Endothelial cell of umbilical vein (primary cell): ENCODE measurements around the gene GSE1. TPM values are rescaled to one million over a fixed set of nuclear protein-coding genes. Genes with fewer than 3 reads are reported as not detected.

Experiments used
- BruUV-seq: library from RNA; stranded (reverse); fragments of 400-500 nt; replicated peaks from 2 replicates; lab custom pipeline; 2021; lab: Mats Ljungman, UMichigan
- CTCF ChIA-PET: fragments of 300-600, 350-600 bp; sonication (Branson Sonifier 250); formaldehyde crosslinking; loops from one replicate; lab custom pipeline; 2021; ENCODE audit warnings: antibody characterized with exemption, inconsistent platforms; lab: Charles Lee
- POLR2A ChIA-PET: fragments of 300-600, 350-600 bp; sonication (Branson Sonifier 250); formaldehyde crosslinking; loops from one replicate; lab custom pipeline; 2021; ENCODE audit warnings: antibody characterized with exemption, inconsistent platforms; lab: Charles Lee
- DNase-seq: peaks from one replicate; pipeline ENCODE4 v3.0.0-alpha.2; 2011; ENCODE audit warnings: low read depth, low spot score
- FAIRE-seq: peaks from 2 replicates; lab custom pipeline; 2011; peaks lifted over from hg19 to GRCh38; lab: Jason Lieb, UNC
- H2AFZ ChIP-seq: 2 replicates; pipeline ENCODE4 v1.6.0; 2012; ENCODE audit warnings: low read depth, low read length, control low read depth, inconsistent platforms
- H3K27ac ChIP-seq: 2 replicates; pipeline ENCODE4 v1.5.1; 2011; ENCODE audit warnings: low read depth, mild to moderate bottlenecking, control low read depth, low read length, moderate library complexity; ENCODE audit not compliant: insufficient read depth
- H3K27me3 ChIP-seq, 2 experiments: 2 replicates each; pipeline versions ENCODE4 v1.6.0 to v1.6.1; 2011; ENCODE audit warnings: low read length in 2 of 2, mixed read lengths in 1 of 2; ENCODE audit not compliant: control insufficient read depth in 2 of 2, insufficient read depth in 2 of 2
- H3K36me3 ChIP-seq, 2 experiments: 2 replicates in 1 of 2; 3 replicates in 1 of 2; pipeline ENCODE4 v1.5.1; 2011; ENCODE audit warnings: low read length in 2 of 2, mild to moderate bottlenecking in 1 of 2, moderate library complexity in 1 of 2; ENCODE audit not compliant: control insufficient read depth in 2 of 2, insufficient read depth in 2 of 2; ENCODE audit errors: extremely low read depth in 1 of 2
- H3K4me1 ChIP-seq: 3 replicates; pipeline ENCODE4 v1.5.1; 2011; ENCODE audit warnings: mild to moderate bottlenecking, low read length; ENCODE audit not compliant: control insufficient read depth, insufficient read depth; ENCODE audit errors: extremely low read depth
- H3K4me2 ChIP-seq: 2 replicates; pipeline ENCODE4 v1.6.1; 2011; ENCODE audit warnings: low read length, control low read depth, mixed read lengths; ENCODE audit not compliant: insufficient read depth
- H3K4me3 ChIP-seq, 3 experiments: fragments of 200-600 bp in 1 of 3; sonication (generic), shearing (Covaris generic) in 1 of 3; replicated peaks in 1 of 3; 2 replicates each; pipeline ENCODE4 v1.5.1; 2011 to 2016; ENCODE audit warnings: control low read depth in 3 of 3, low read length in 3 of 3, mild to moderate bottlenecking in 2 of 3, inconsistent platforms in 1 of 3, low read depth in 1 of 3, moderate library complexity in 1 of 3; ENCODE audit not compliant: insufficient read depth in 1 of 3
- H3K79me2 ChIP-seq: 2 replicates; pipeline ENCODE4 v1.6.0; 2012; ENCODE audit warnings: low read length, inconsistent platforms; ENCODE audit not compliant: control insufficient read depth, insufficient read depth
- H3K9ac ChIP-seq: replicated peaks from 2 replicates; pipeline ENCODE3; 2011; ENCODE audit warnings: low read length, control low read depth; ENCODE audit not compliant: insufficient read depth; ENCODE audit errors: extremely low read depth
- H3K9me1 ChIP-seq: replicated peaks from 3 replicates; pipeline ENCODE4 v1.6.0; 2011; ENCODE audit warnings: mild to moderate bottlenecking, low read length; ENCODE audit not compliant: control insufficient read depth, insufficient read depth; ENCODE audit errors: extremely low read depth
- H3K9me3 ChIP-seq: replicated peaks from 2 replicates; pipeline ENCODE4 v1.5.1; 2012; ENCODE audit warnings: low read length, inconsistent platforms; ENCODE audit not compliant: control insufficient read depth, insufficient read depth
- H4K20me1 ChIP-seq: replicated peaks from 2 replicates; pipeline ENCODE3; 2011; ENCODE audit warnings: mild to moderate bottlenecking, low read length; ENCODE audit not compliant: control insufficient read depth, insufficient read depth; ENCODE audit errors: extremely low read depth
- CTCF ChIP-seq, 2 donors: IDR thresholded peaks; 1 replicate in 1 of 2; 2 replicates in 1 of 2; pipeline ENCODE4 v1.5.1; 2011; ENCODE audit warnings: low read length in 2 of 2, mild to moderate bottlenecking in 2 of 2, moderate library complexity in 2 of 2, control low read depth in 1 of 2, inconsistent platforms in 1 of 2, low read depth in 1 of 2; ENCODE audit not compliant: insufficient read depth in 1 of 2; ENCODE audit errors: extremely low read depth in 1 of 2
- EZH2 ChIP-seq: IDR thresholded peaks from 2 replicates; pipeline ENCODE4 v1.6.1; 2012; ENCODE audit warnings: borderline replicate concordance, low read depth, mild to moderate bottlenecking, moderate library complexity, low read length, inconsistent platforms; ENCODE audit not compliant: severe bottlenecking
- FOS ChIP-seq: IDR thresholded peaks from 2 replicates; pipeline ENCODE4 v1.6.1; 2011; ENCODE audit warnings: mild to moderate bottlenecking, low read length, moderate library complexity, borderline replicate concordance; ENCODE audit not compliant: insufficient read depth
- GATA2 ChIP-seq: IDR thresholded peaks from 2 replicates; pipeline ENCODE4 v1.7.0; 2011; ENCODE audit warnings: low read depth, mild to moderate bottlenecking, moderate library complexity, mixed read lengths, low read length; ENCODE audit not compliant: insufficient read length, insufficient read depth
- JUN ChIP-seq: IDR thresholded peaks from 2 replicates; pipeline ENCODE4 v1.6.1; 2011; ENCODE audit warnings: borderline replicate concordance, low read depth; ENCODE audit not compliant: insufficient read length, insufficient read depth
- MAX ChIP-seq: IDR thresholded peaks from 2 replicates; pipeline ENCODE4 v1.6.1; 2011; ENCODE audit not compliant: insufficient read depth, insufficient read length
- MYC ChIP-seq: IDR thresholded peaks from one replicate; pipeline ENCODE4 v1.6.1; 2011; ENCODE audit warnings: mild to moderate bottlenecking, low read depth, low read length
- POLR2A ChIP-seq: IDR thresholded peaks from 2 replicates; pipeline ENCODE4 v1.6.1; 2012; ENCODE audit warnings: low read depth, mild to moderate bottlenecking, control low read depth, low read length
- POLR2AphosphoS5 ChIP-seq: IDR thresholded peaks from 2 replicates; pipeline ENCODE4 v1.6.1; 2012; ENCODE audit warnings: low read depth, mild to moderate bottlenecking, control low read depth, low read length, moderate library complexity; ENCODE audit not compliant: insufficient read depth
- dilution Hi-C: fragments of 300-500 bp; cut with MboI; formaldehyde crosslinking; loops from one replicate; pipeline ENCODE4 v1.15.0; 2019; ENCODE audit warnings: low sequenced_read_pairs; ENCODE audit not compliant: extremely low pct_ligation_motif_present
- intact Hi-C: fragments of 100-400 bp; cut with micrococcal nuclease; formaldehyde crosslinking; loops from one replicate; pipeline ENCODE4 v1.10.0; 2022
- polyA plus RNA-seq, 4 experiments: library from polyadenylated mRNA; depleted of rRNA in 3 of 4; stranded (reverse) in 3 of 4; unstranded in 1 of 4; fragments of >200 nt; gene quantifications; 2 replicates each; pipeline versions ENCODE4 v1.2.1 to v1.2.3, GENCODE V29; 2011 to 2012; ENCODE audit warnings: missing spikeins in 1 of 4
- total RNA-seq: library from RNA; stranded (reverse); gene quantifications from 2 replicates; pipeline ENCODE4 v1.2.3, GENCODE V29; 2021

GSE1 gene
- total and polyA plus RNA-seq, 2 donors (not counting 3 experiments of a cell fraction or from before 2014, with no cell fraction given) = 4.2 to 18.3 TPM

- no peak overlapping the region for H3K4me2 ChIP-seq
Observed at GRCh38 chr16:85576944-85577343, 36.2 kb upstream of the GSE1 start.

More at GRCh38 chr16:85576944-85577343, 36.2 kb upstream of the GSE1 start:
- TF ChIP-seq MYC (no peak), FOS (no peak), JUN (no peak), EZH2 (no peak), POLR2AphosphoS5 (no peak), POLR2A (no peak), MAX (no peak), GATA2 (no peak), CTCF (IDR thresholded peaks at IDR 0.05; ENCODE audit: extremely low read depth in 1 of 2, insufficient read depth in 1 of 2, low read depth in 1 of 2, low read length in 2 of 2) (no peak)
- Histone ChIP-seq H2AFZ (no peak overlapping the region), H3K9ac (no peak overlapping the region), H3K27me3 (no peaks in the 10 kb centered on the region), H3K9me1 (no peaks in the 10 kb centered on the region), H3K4me3 (no peak overlapping the region), H3K27ac (no peak overlapping the region), H3K79me2 (no peaks in the 10 kb centered on the region), H3K4me1 (peaks cover 19% of the 10 kb centered on the region), H3K36me3 (no peaks in the 10 kb centered on the region), H4K20me1 (no peaks in the 10 kb centered on the region), H3K9me3 (no peaks in the 10 kb centered on the region)
- no TSS peak for BruUV-seq
- CTCF ChIA-PET = interaction anchor here (1.1 to 1.4 kb wide), 2 partner anchors 24 to 39 kb away, joined by 3 read pairs; no protein-coding TSS in a partner anchor
- DNase-seq = no peak
- POLR2A ChIA-PET = no interaction called here
- dilution Hi-C loops (no loop called here), intact Hi-C loops (no loop called here)
- no peak for FAIRE-seq
